Measurements from ENCODE around the gene LTBP2.

Gene LTBP2

GRCh38 chr14:74585406-74586335 is 26.4 kb downstream of the LTBP2 start:
- H3K9me3 ChIP-seq (ENCODE audit: low read length): no peaks in the 10 kb centered on the region
- H3K9ac ChIP-seq (ENCODE audit: low read length): no peak overlapping the region
- no peak overlapping the region for H3K4me3 ChIP-seq (ENCODE audit: low read depth in 1 of 2, low read length in 2 of 2)
- no peaks in the 10 kb centered on the region for H3K4me1 ChIP-seq (ENCODE audit: insufficient read depth, low read length)
- H3K36me3 ChIP-seq (ENCODE audit: insufficient read depth, low read length): no peaks in the 10 kb centered on the region
- no peak overlapping the region for H3K27ac ChIP-seq (ENCODE audit: low read depth, low read length)
- no peaks in the 10 kb centered on the region for H3K27me3 ChIP-seq (ENCODE audit: control insufficient read depth in 1 of 2, insufficient read depth in 2 of 2, low read length in 2 of 2)

GRCh38 chr14:74584951-74585350 is 27.1 kb downstream of the LTBP2 start:
- H3K9ac ChIP-seq (ENCODE audit: low read length): no peak overlapping the region
- no peak overlapping the region for H3K4me3 ChIP-seq (ENCODE audit: low read depth in 1 of 2, low read length in 2 of 2)
- no peak overlapping the region for H3K27ac ChIP-seq (ENCODE audit: low read depth, low read length)
- no peaks in the 10 kb centered on the region for H3K36me3 ChIP-seq (ENCODE audit: insufficient read depth, low read length)
- H3K4me1 ChIP-seq (ENCODE audit: insufficient read depth, low read length): no peaks in the 10 kb centered on the region
- no peaks in the 10 kb centered on the region for H3K9me3 ChIP-seq (ENCODE audit: low read length)
- H3K27me3 ChIP-seq (ENCODE audit: control insufficient read depth in 1 of 2, insufficient read depth in 2 of 2, low read length in 2 of 2): no peaks in the 10 kb centered on the region

- H3K9me3 ChIP-seq (ENCODE audit: low read length): no peaks in the 10 kb centered on the region
- no peak overlapping the region for H3K9ac ChIP-seq (ENCODE audit: low read length)
- H3K27me3 ChIP-seq (ENCODE audit: control insufficient read depth in 1 of 2, insufficient read depth in 2 of 2, low read length in 2 of 2): no peaks in the 10 kb centered on the region
- H3K4me1 ChIP-seq (ENCODE audit: insufficient read depth, low read length): no peaks in the 10 kb centered on the region
- H3K36me3 ChIP-seq (ENCODE audit: insufficient read depth, low read length): no peaks in the 10 kb centered on the region
- H3K4me3 ChIP-seq (ENCODE audit: low read depth in 1 of 2, low read length in 2 of 2): no peak overlapping the region
- H3K27ac ChIP-seq (ENCODE audit: low read depth, low read length): no peak overlapping the region
Measured at GRCh38 chr14:74583689-74584434, 28.2 kb downstream of the LTBP2 start.

- H3K36me3 ChIP-seq (ENCODE audit: insufficient read depth, low read length): no peaks in the 10 kb centered on the region
- no peaks in the 10 kb centered on the region for H3K4me1 ChIP-seq (ENCODE audit: insufficient read depth, low read length)
- no peak overlapping the region for H3K27ac ChIP-seq (ENCODE audit: low read depth, low read length)
- H3K9me3 ChIP-seq (ENCODE audit: low read length): no peaks in the 10 kb centered on the region
- H3K4me3 ChIP-seq (ENCODE audit: low read depth in 1 of 2, low read length in 2 of 2): no peak overlapping the region
- H3K27me3 ChIP-seq (ENCODE audit: control insufficient read depth in 1 of 2, insufficient read depth in 2 of 2, low read length in 2 of 2): no peaks in the 10 kb centered on the region
- H3K9ac ChIP-seq (ENCODE audit: low read length): no peak overlapping the region
Measured at GRCh38 chr14:74582910-74583581, 29.0 kb downstream of the LTBP2 start.

- H3K27me3 ChIP-seq (ENCODE audit: control insufficient read depth in 1 of 2, insufficient read depth in 2 of 2, low read length in 2 of 2): no peaks in the 10 kb centered on the region
- no peak overlapping the region for H3K27ac ChIP-seq (ENCODE audit: low read depth, low read length)
- H3K9me3 ChIP-seq (ENCODE audit: low read length): no peaks in the 10 kb centered on the region
- no peaks in the 10 kb centered on the region for H3K36me3 ChIP-seq (ENCODE audit: insufficient read depth, low read length)
- H3K9ac ChIP-seq (ENCODE audit: low read length): no peak overlapping the region
- no peaks in the 10 kb centered on the region for H3K4me1 ChIP-seq (ENCODE audit: insufficient read depth, low read length)
- H3K4me3 ChIP-seq (ENCODE audit: low read depth in 1 of 2, low read length in 2 of 2): no peak overlapping the region
Measured at GRCh38 chr14:74580275-74580672, 31.8 kb downstream of the LTBP2 start.

GRCh38 chr14:74579447-74580274 is 32.4 kb downstream of the LTBP2 start:
- H3K9ac ChIP-seq (ENCODE audit: low read length): no peak overlapping the region
- no peak overlapping the region for H3K27ac ChIP-seq (ENCODE audit: low read depth, low read length)
- no peak overlapping the region for H3K4me3 ChIP-seq (ENCODE audit: low read depth in 1 of 2, low read length in 2 of 2)
- H3K4me1 ChIP-seq (ENCODE audit: insufficient read depth, low read length): peaks cover under 1% of the 10 kb centered on the region
- no peaks in the 10 kb centered on the region for H3K9me3 ChIP-seq (ENCODE audit: low read length)
- no peaks in the 10 kb centered on the region for H3K36me3 ChIP-seq (ENCODE audit: insufficient read depth, low read length)
- H3K27me3 ChIP-seq (ENCODE audit: control insufficient read depth in 1 of 2, insufficient read depth in 2 of 2, low read length in 2 of 2): no peaks in the 10 kb centered on the region

- Histone ChIP-seq H3K4me1 (ENCODE audit: insufficient read depth, low read length) (peaks cover 9% of the 10 kb centered on the region), H3K27ac (ENCODE audit: low read depth, low read length) (no peak overlapping the region), H3K9ac (ENCODE audit: low read length) (no peak overlapping the region), H3K9me3 (ENCODE audit: low read length) (no peaks in the 10 kb centered on the region), H3K4me3 (ENCODE audit: low read depth in 1 of 2, low read length in 2 of 2) (no peak overlapping the region), H3K27me3 (ENCODE audit: control insufficient read depth in 1 of 2, insufficient read depth in 2 of 2, low read length in 2 of 2) (no peaks in the 10 kb centered on the region), H3K36me3 (ENCODE audit: insufficient read depth, low read length) (no peaks in the 10 kb centered on the region)
Measured at GRCh38 chr14:74578479-74578878, 33.6 kb downstream of the LTBP2 start.

- Histone ChIP-seq H3K9ac (ENCODE audit: low read length) (no peak overlapping the region), H3K9me3 (ENCODE audit: low read length) (no peaks in the 10 kb centered on the region), H3K4me3 (ENCODE audit: low read depth in 1 of 2, low read length in 2 of 2) (no peak overlapping the region), H3K4me1 (ENCODE audit: insufficient read depth, low read length) (peaks cover 14% of the 10 kb centered on the region), H3K27ac (ENCODE audit: low read depth, low read length) (no peak overlapping the region), H3K36me3 (ENCODE audit: insufficient read depth, low read length) (no peaks in the 10 kb centered on the region), H3K27me3 (ENCODE audit: control insufficient read depth in 1 of 2, insufficient read depth in 2 of 2, low read length in 2 of 2) (no peaks in the 10 kb centered on the region)
Measured at GRCh38 chr14:74577948-74578275, 34.1 kb downstream of the LTBP2 start.

- Histone ChIP-seq H3K36me3 (ENCODE audit: insufficient read depth, low read length) (no peaks in the 10 kb centered on the region), H3K9me3 (ENCODE audit: low read length) (no peaks in the 10 kb centered on the region), H3K27me3 (ENCODE audit: control insufficient read depth in 1 of 2, insufficient read depth in 2 of 2, low read length in 2 of 2) (no peaks in the 10 kb centered on the region), H3K4me3 (ENCODE audit: low read depth in 1 of 2, low read length in 2 of 2) (no peak overlapping the region), H3K9ac (ENCODE audit: low read length) (no peak overlapping the region), H3K4me1 (ENCODE audit: insufficient read depth, low read length) (peaks cover 20% of the 10 kb centered on the region), H3K27ac (ENCODE audit: low read depth, low read length) (no peak overlapping the region)
Measured at GRCh38 chr14:74577247-74577947, 34.6 kb downstream of the LTBP2 start.

GRCh38 chr14:74575936-74576335 is 36.1 kb downstream of the LTBP2 start:
- H3K4me3 ChIP-seq (ENCODE audit: low read depth in 1 of 2, low read length in 2 of 2): no peak overlapping the region
- H3K27me3 ChIP-seq (ENCODE audit: control insufficient read depth in 1 of 2, insufficient read depth in 2 of 2, low read length in 2 of 2): no peaks in the 10 kb centered on the region
- H3K9me3 ChIP-seq (ENCODE audit: low read length): no peaks in the 10 kb centered on the region
- no peak overlapping the region for H3K9ac ChIP-seq (ENCODE audit: low read length)
- peaks cover 31% of the 10 kb centered on the region for H3K4me1 ChIP-seq (ENCODE audit: insufficient read depth, low read length)
- H3K36me3 ChIP-seq (ENCODE audit: insufficient read depth, low read length): no peaks in the 10 kb centered on the region
- no peak overlapping the region for H3K27ac ChIP-seq (ENCODE audit: low read depth, low read length)

Data from muscle layer of colon (tissue), 2 donors.